NCI-H748 (cell line): ENCODE results near the gene CALR.
"Not testable (repeated sequence)": the region's sequence is repeated elsewhere in the genome, so short reads cannot be mapped to it uniquely, and the experiment has no call there.

ENCODE experiments used
- DNase-seq: peaks from one replicate; lab custom pipeline; 2025; ENCODE audit not compliant: unreplicated experiment; lab: John Stamatoyannopoulos, UW

The CALR gene

GRCh38 chr19:12976109-12976508 lies 37.7 kb downstream of the CALR start:
- not testable (repeated sequence) for DNase-seq

- DNase-seq, result no peak
Measured at GRCh38 chr19:12979974-12980373, 41.6 kb downstream of the CALR start.

- no peak for DNase-seq
Measured at GRCh38 chr19:12982648-12983047, 44.2 kb downstream of the CALR start.

- no peak for DNase-seq
Measured at GRCh38 chr19:12983091-12983490, 44.7 kb downstream of the CALR start.

- peak; percentile 73 for DNase-seq
Measured at GRCh38 chr19:12983542-12984142, 45.2 kb downstream of the CALR start.

GRCh38 chr19:12984143-12984627 lies 45.8 kb downstream of the CALR start:
- DNase-seq, result no peak

- DNase-seq, result no peak
Measured at GRCh38 chr19:12984683-12985048, 46.3 kb downstream of the CALR start.

- peak; percentile 38 for DNase-seq
Measured at GRCh38 chr19:12985049-12985776, 46.8 kb downstream of the CALR start.

GRCh38 chr19:12986726-12987125 lies 48.3 kb downstream of the CALR start:
- DNase-seq, result no peak

- DNase-seq, result no peak
Measured at GRCh38 chr19:12987190-12987589, 48.8 kb downstream of the CALR start.

GRCh38 chr19:12987781-12988180 lies 49.4 kb downstream of the CALR start:
- DNase-seq, result no peak

GRCh38 chr19:12990431-12990830 lies 52.0 kb downstream of the CALR start:
- DNase-seq, result no peak

- no peak for DNase-seq
Measured at GRCh38 chr19:12990853-12991252, 52.4 kb downstream of the CALR start.

- DNase-seq, result no peak
Measured at GRCh38 chr19:12991296-12991695, 52.9 kb downstream of the CALR start.

- no peak for DNase-seq
Measured at GRCh38 chr19:12992729-12993128, 54.3 kb downstream of the CALR start.

- no peak for DNase-seq
Measured at GRCh38 chr19:12993562-12993961, 55.2 kb downstream of the CALR start.
